NCI-H1930 (cell line): ENCODE measurements around the gene CPT2.

Source experiments
- DNase-seq, 2 experiments: peaks; one replicate each; lab custom pipeline; 2025; lab: John Stamatoyannopoulos, UW

Gene CPT2

GRCh38 chr1:53218201-53218600 lies 21.6 kb downstream of the CPT2 start:
- no peak for DNase-seq

DNA sequence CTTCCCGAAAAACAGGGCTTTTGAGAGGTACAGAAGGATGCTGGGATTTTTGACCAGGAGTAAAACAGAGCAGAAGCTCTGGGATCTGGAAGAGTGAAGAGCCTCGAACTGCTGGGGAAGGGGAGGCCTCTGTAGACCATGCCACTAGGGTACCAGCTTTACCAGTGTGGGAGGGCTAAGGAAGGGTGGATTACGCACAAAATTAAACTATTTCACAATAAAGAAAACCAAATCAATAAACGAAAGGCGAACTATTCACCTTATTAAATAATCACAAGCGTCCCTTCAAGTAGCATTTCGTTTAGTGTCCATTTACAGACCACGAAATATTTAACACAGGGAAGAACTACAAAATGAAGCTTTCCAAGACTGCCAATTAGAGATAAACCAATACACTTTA lies 23.1 kb downstream of the CPT2 start:
- no peak for DNase-seq

DNA sequence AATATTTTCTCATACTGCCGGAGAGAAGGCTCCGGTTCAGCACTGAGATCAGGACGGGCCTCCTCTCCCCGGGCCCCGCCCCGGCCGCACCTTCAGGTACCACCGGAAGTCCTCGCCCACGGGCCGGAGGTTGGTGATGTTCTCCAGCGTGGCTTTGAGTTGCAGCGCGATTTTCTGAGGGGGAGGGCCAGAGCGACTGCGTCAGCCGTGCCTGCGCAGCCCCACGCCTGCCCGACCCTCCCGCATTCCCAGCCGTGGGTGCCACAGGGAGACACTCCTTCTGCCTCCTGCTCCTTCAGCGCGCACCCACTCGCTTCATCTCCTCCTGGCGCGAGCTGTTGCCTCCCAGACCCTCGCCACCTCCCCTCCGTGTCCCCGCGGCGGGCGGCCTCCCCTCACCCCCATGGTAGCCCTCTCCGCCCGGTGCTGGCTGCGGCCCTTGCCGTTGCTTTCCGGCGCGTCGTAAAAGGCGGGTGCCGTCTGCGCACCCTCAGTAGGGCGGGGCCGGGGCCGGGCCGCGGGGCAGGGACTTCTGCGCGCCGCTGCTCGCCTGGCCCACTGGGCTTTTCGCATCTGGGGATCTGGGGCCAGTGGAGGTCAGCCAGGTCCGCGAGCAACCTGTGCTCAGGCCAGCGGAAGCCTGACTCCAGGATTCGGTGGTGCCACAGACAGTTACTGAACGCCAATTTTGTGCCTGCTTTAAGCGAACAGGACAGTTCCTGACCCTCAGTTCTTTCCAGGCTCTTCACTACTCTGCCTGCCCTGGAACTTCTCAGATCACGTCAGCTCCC lies 23.7 kb downstream of the CPT2 start, which contains the start of gene CZIB:
Gene CZIB, minus strand, starts transcription at position 464 of the 791 bp plus-strand sequence. Its CDS starts 59 bp downstream, at position 405.
- DNase-seq, result peak; percentile 89 to 91

DNA sequence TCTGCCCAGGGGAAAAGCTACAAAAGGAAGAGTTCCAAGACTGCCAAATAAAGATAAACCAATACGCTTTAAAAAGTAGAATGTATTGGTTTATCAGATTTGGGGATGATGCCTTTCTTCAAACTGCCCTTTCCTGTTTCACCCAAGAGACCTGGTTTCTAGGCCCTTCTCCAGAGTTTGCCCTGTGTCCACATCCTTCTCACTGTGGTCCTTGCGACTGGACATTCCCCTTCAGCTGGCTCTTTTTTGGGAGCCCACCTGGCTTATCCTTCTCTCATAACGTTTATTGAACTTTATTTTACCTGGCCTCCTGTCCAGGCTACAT lies 24.3 kb downstream of the CPT2 start:
- no peak for DNase-seq

- DNase-seq, result no peak
These were observed 41.0 kb downstream of the CPT2 start for GRCh38 chr1:53237638-53238037.

GRCh38 chr1:53238197-53239155 lies 41.9 kb downstream of the CPT2 start, which contains the start of gene MAGOH:
MAGOH (minus strand) TSS chr1:53238518; CDS start chr1:53238448, 70 bp downstream.
- DNase-seq, result peak; percentile 77 to 92

GRCh38 chr1:53241828-53242227 lies 45.2 kb downstream of the CPT2 start:
- DNase-seq, result no peak

DNA sequence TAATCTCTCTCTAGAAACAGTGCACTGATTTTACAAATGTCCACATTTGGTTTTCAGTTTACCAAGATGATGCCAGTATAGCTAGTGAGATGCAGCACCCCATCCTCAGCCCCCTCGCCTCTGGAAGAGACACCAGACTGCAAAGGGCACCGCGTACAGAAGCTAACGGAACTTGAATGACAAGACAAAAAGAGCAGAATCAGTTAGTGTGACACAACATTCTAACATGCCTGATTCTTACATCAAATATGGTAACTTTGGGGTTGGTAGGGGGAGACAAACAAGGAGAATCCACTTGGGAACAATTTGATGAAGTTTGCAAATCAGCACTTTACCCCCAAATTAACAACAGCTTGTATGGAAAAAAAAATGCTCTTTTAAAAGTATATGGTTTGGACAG lies 45.8 kb downstream of the CPT2 start:
- no peak for DNase-seq

GRCh38 chr1:53244141-53244540 lies 47.5 kb downstream of the CPT2 start:
- no peak for DNase-seq

GRCh38 chr1:53246261-53247134 lies 49.9 kb downstream of the CPT2 start:
- no peak for DNase-seq

DNA sequence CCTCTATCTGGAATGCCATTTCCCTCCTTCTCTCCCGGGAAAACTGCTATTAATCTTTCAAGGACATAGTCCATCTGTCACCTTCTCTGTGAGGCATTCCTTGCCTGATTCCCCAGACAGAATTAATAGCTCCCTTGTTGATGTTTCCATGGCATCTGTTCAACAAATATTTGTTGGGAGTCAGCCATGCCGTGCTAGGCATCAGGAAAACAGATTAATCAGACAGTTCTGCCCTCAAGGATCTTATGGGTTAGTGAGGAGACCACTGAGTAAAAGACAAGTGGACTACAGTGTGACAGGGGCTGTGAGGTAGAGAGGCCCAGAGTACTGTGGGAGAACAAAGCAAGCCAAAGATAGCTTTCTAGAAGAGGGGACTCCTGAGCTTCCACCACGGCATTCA lies 53.1 kb downstream of the CPT2 start:
- no peak for DNase-seq

DNA sequence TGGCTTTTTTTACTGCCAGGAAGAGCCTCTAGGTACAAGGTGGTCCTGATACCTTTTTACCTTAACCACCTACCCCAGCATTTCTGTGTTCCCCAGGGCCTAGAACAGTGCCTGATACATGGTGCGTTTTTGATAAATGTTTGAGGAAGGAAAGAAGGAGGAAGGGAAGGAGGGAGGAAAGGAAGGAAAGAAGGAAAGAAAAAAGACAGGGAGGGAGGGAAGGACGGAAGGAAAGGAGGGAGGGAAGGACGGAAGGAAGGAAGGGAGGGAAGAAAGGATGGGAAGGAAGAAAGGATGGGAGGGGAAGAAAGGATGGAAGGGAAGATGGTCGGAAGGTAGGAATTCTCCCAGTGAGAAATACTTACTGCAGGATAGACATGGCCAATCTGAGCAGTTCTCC lies 53.7 kb downstream of the CPT2 start:
- no peak for DNase-seq

GRCh38 chr1:53254011-53254640 lies 57.5 kb downstream of the CPT2 start:
- no peak for DNase-seq

DNA sequence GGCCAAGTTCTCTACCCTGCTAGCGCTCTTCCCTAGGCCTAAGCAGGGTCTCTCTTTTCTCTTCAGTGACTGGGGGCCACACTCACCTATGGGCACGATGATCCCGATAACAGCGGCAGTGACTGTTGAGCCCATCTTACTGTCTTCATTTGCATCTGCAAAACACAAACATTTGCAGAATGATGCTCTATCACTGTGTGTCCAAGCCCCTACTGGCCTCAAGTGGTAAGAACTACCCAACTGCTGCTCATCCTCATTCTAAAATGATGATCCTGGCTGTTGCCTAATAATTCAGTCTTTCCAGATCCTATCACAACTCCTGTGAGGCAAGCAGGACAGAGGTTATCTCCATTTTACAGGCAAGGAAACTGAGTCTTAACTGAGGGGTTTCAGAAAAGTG lies 58.4 kb downstream of the CPT2 start:
- no peak for DNase-seq

GRCh38 chr1:53256511-53257453 lies 60.2 kb downstream of the CPT2 start:
- no peak for DNase-seq

GRCh38 chr1:53257454-53258081 lies 60.9 kb downstream of the CPT2 start:
- DNase-seq, result no peak

DNA sequence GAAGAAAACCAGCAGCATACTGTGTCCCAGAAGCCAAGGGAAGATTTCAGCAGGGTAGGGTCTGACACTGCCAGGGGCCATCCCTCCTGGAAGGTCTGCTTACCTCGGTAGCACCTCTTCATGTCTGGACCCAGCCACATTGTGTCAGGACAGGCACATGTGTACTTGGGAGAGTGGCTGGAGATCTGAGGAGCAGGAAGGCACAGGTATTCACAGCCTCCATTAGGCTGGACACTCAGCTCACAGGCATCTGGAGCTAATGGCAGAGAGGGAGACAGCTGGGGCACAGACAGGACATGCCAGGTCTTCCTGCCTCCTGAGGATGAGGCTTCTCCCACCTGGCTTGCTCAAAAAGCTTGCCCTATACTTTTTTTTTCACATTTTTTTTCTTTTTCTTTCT lies 61.6 kb downstream of the CPT2 start:
- DNase-seq, result no peak

DNA sequence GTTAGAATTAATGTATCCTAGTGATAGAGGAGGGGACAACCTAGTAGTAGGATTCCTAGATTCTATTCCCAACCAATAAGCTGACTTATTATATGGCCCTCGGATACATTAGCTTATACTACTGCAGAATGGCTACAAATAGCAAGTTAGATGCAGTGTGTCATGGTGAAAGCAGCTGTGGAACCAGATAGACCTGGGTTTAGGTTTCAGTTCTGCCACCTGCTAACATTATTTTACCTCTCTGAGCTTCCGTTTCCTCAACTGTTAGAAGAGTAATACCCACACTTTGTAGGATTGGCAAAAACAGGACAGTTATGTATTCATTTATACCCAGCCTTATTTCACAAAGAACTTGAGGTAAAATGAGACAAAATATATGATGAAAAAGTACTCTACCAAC lies 63.3 kb downstream of the CPT2 start:
- DNase-seq, result no peak

DNA sequence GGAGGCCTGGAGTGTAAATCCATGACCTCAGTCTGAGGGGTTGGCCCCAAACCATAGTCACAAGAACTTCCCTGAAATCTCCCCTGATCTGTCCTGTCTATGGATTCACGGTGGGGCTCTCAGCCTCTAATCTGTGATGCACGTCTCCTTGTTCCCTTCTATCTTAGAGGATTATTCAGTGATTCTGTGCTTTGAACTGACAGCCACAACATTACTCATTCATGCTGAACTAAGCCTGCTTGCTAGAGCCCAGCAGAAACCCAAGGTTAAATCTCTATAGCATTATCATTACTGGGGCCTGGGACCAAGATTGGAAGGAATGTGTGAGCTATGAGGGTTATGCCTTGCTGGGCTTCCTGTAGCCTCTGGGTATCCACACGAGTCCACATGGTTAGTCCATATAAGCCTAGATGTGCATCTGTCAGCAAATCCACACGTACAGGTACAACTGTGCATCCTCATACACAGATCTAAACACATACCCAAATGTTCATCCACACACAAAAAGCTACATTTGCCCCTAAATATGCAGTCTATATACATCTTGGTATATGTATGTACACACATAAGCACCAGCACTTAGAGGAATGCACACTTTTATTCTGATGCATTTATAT lies 64.1 kb downstream of the CPT2 start:
- no peak for DNase-seq
